Measurements from ENCODE around the gene LRRC36. TPM values are rescaled to one million over a fixed set of nuclear protein-coding genes. Genes with fewer than 3 reads are reported as not detected.

Gene LRRC36
- total RNA-seq, 4 donors from 2014 or later = 0.33 TPM; not detected in 3

GRCh38 chr16:67287960-67288359 is 38.7 kb upstream of the LRRC36 start:
- peaks cover 0 to 6% (median 0%) of the 10 kb centered on the region in 4 donors for H3K36me3 ChIP-seq
- WGBS = 97% methylated on average over 14 of the region's 14 CpGs
- DNase-seq (ENCODE audit: extremely low spot score) = no peak
- TF ChIP-seq POLR2A (IDR thresholded peaks at IDR 0.05; ENCODE audit: low read depth) = no peak
- no peak for TF ChIP-seq EP300 (IDR thresholded peaks at IDR 0.05)
- no peak for TF ChIP-seq POLR2AphosphoS5 (IDR thresholded peaks at IDR 0.05)
- H3K4me3 ChIP-seq = no peak overlapping the region
- intact Hi-C loops (cut with DNase I) = no loop called here
- H3K27me3 ChIP-seq = no peaks in the 10 kb centered on the region
- H3K4me1 ChIP-seq = no peaks in the 10 kb centered on the region
- no peak overlapping the region for H3K27ac ChIP-seq (replicated peaks in 1 of 4)
- no peaks in the 10 kb centered on the region for H3K9me3 ChIP-seq

GRCh38 chr16:67291461-67291860 is 35.2 kb upstream of the LRRC36 start:
- WGBS = 94% methylated on average over 4 of the region's 7 CpGs
- no peak overlapping the region for H3K27ac ChIP-seq (replicated peaks in 1 of 4)
- no peak overlapping the region for H3K4me3 ChIP-seq
- no peaks in the 10 kb centered on the region for H3K27me3 ChIP-seq
- no peaks in the 10 kb centered on the region for H3K4me1 ChIP-seq
- no peaks in the 10 kb centered on the region for H3K36me3 ChIP-seq
- TF ChIP-seq POLR2A (IDR thresholded peaks at IDR 0.05; ENCODE audit: low read depth) (no peak), POLR2AphosphoS5 (IDR thresholded peaks at IDR 0.05) (no peak)
- intact Hi-C loops (cut with DNase I) = no loop called here
- no peak for DNase-seq (ENCODE audit: extremely low spot score)
- H3K9me3 ChIP-seq = no peaks in the 10 kb centered on the region

DNA sequence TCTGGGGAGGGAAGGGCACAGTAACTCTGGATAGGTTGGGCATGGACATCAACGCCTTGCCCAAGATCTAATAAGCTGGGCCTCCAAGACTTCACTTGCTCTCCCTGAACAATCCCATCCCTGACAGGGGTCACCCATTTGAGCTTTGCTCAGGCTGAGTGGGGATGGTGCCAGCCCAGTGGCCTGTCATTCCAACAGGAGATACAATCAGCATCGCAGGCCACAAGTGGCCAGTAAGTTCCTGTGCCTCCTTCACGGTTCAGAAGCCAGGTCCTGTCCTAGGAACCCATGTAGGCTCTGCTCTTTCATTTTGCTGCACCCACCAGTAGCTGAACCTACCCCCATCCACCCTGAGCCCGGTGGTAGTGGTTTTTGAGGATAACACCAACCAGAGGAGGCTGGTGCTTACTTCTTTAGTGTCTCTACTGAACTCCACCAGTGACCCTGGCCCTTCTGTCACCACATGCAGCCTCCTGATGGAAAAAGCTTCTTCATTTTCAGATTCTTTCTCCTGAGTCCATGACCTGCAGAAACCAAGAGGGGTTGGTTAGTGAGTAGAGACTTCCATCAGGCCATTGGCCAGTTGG is 32.4 kb upstream of the LRRC36 start:
- TF ChIP-seq POLR2AphosphoS5 (IDR thresholded peaks at IDR 0.05) (no peak), CTCF (IDR thresholded peaks at IDR 0.05) (no peak), POLR2A (IDR thresholded peaks at IDR 0.05; ENCODE audit: low read depth) (no peak), EP300 (IDR thresholded peaks at IDR 0.05) (no peak)
- Histone ChIP-seq H3K4me1 (no peaks in the 10 kb centered on the region), H3K27me3 (peaks cover 0 to 5% (median 0%) of the 10 kb centered on the region in 4 donors), H3K4me3 (no peak overlapping the region), H3K36me3 (no peaks in the 10 kb centered on the region), H3K9me3 (no peaks in the 10 kb centered on the region), H3K27ac (replicated peaks in 1 of 4) (no peak overlapping the region)
- WGBS = 85% methylated on average over 2 of the region's 4 CpGs
- intact Hi-C loops (cut with DNase I) = no loop called here
- DNase-seq (ENCODE audit: extremely low spot score) = no peak

DNA sequence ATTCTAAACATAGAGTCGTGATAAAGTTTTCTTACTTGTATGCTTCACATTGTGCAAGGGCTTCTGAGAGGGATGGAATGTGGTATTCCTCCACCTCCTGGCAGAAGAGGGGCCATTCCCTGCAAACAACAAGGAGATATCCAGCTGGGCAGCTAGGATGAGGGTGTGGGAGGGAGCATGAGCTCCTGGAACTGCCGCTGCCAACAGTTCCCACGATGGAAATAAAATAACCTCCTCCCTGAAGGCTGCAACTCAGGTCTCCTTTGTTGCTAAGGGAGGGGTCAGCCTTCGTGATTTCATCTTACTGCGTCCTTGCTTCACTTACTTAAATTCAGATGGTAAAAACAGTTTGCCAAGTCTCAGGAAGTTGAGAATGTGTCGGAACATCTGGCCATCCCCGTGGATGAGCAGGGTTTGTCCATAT is 31.7 kb upstream of the LRRC36 start:
- no peak overlapping the region for H3K27ac ChIP-seq (replicated peaks in 1 of 4)
- no peak overlapping the region for H3K4me3 ChIP-seq
- no peaks in the 10 kb centered on the region for H3K36me3 ChIP-seq
- intact Hi-C loops (cut with DNase I) = no loop called here
- H3K9me3 ChIP-seq = no peaks in the 10 kb centered on the region
- DNase-seq (ENCODE audit: extremely low spot score) = no peak
- peaks cover 0 to 5% (median 0%) of the 10 kb centered on the region in 4 donors for H3K27me3 ChIP-seq
- 63% methylated on average over 7 of the region's 7 CpGs for WGBS
- no peak for TF ChIP-seq EP300 (IDR thresholded peaks at IDR 0.05)
- TF ChIP-seq POLR2A (IDR thresholded peaks at IDR 0.05; ENCODE audit: low read depth) = no peak
- no peak for TF ChIP-seq POLR2AphosphoS5 (IDR thresholded peaks at IDR 0.05)
- no peak for TF ChIP-seq CTCF (IDR thresholded peaks at IDR 0.05)
- no peaks in the 10 kb centered on the region for H3K4me1 ChIP-seq

GRCh38 chr16:67296420-67296819 is 30.2 kb upstream of the LRRC36 start:
- H3K4me3 ChIP-seq = no peak overlapping the region
- H3K4me1 ChIP-seq = peaks cover 0 to 7% (median under 1%) of the 10 kb centered on the region in 4 donors
- peaks cover 0 to 5% (median 0%) of the 10 kb centered on the region in 4 donors for H3K27me3 ChIP-seq
- no peaks in the 10 kb centered on the region for H3K36me3 ChIP-seq
- no peak for DNase-seq (ENCODE audit: extremely low spot score)
- no peak overlapping the region for H3K27ac ChIP-seq (replicated peaks in 1 of 4)
- TF ChIP-seq EP300 (IDR thresholded peaks at IDR 0.05) (no peak), POLR2AphosphoS5 (IDR thresholded peaks at IDR 0.05) (no peak), CTCF (IDR thresholded peaks at IDR 0.05) (no peak), POLR2A (IDR thresholded peaks at IDR 0.05; ENCODE audit: low read depth) (no peak)
- 52% methylated on average over 3 of the region's 3 CpGs for WGBS
- no peaks in the 10 kb centered on the region for H3K9me3 ChIP-seq
- intact Hi-C loops (cut with DNase I) = no loop called here

- no peak for TF ChIP-seq POLR2AphosphoS5 (IDR thresholded peaks at IDR 0.05)
- no peak for TF ChIP-seq POLR2A (IDR thresholded peaks at IDR 0.05; ENCODE audit: low read depth)
- TF ChIP-seq EP300 (IDR thresholded peaks at IDR 0.05) = no peak
- TF ChIP-seq CTCF (IDR thresholded peaks at IDR 0.05) = no peak
- no peak for DNase-seq (ENCODE audit: extremely low spot score)
- intact Hi-C loops (cut with DNase I) = no loop called here
- 97% methylated on average over 9 of the region's 9 CpGs for whole genome bisulfite sequencing
- Histone ChIP-seq H3K4me1 (peaks cover 0 to 13% (median 2%) of the 10 kb centered on the region in 4 donors), H3K9me3 (no peaks in the 10 kb centered on the region), H3K36me3 (no peaks in the 10 kb centered on the region), H3K27me3 (peaks cover 0 to 5% (median 0%) of the 10 kb centered on the region in 4 donors), H3K4me3 (no peak overlapping the region), H3K27ac (replicated peaks in 1 of 4) (no peak overlapping the region)
Observed at GRCh38 chr16:67298277-67298676, 28.3 kb upstream of the LRRC36 start.

Measured in esophagus muscularis mucosa (tissue), 4 donors.